Stimulated activated CD8-positive, alpha-beta memory T cell treated with anti-CD3 and anti-CD28 coated beads, Interleukin-12 subunit alpha, Interleukin-12 subunit beta, amount 100 ng/mL, for 1 hour (primary cell): Measurements from ENCODE around the gene ATG2B.
A peak's percentile ranks its signal among the peaks of the same experiment; 100 is the strongest.

Experiments used
- DNase-seq: peaks from one replicate; pipeline ENCODE4 v3.0.0-alpha.2; 2020; ENCODE audit warnings: low read depth

The ATG2B gene

DNA sequence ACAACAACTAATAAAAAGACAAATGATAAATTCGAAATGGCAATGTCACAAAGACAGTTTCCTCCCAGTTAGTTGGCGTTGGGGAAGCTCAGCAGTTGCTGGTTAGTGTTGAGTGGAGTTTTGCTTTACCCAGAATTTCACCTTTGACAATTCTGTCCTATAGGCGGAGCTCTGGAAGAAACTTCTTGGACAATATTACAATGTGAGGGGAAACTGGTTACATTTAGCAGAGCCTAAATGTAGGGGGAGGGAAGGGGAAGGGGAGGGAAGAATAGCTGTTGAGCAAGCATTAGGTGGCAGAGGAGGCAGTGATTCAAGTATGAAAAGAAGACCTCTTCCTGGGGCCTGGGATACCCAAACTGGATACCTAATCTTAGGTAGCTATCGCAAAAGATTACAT, 55.7 kb downstream of the ATG2B start:
- DNase-seq, result no peak

DNA sequence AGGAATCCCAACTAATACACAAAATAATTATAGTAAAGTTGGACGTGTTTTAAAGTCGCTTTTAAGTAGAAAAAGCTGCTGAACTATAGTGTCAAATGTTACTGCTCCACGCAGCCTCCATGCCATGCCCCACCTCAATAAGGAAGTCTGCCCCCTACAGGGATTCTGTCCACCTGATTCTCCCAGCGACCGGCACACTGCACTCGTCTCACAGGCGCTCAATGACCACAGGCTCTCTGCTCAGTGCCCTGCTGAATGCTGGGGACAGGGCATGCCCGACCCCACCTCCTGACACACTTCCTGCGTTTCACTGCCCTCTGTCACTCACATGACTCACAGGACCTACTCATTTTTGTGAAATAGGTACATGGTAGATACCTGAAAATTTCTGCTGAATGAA, 58.2 kb downstream of the ATG2B start:
- DNase-seq, result no peak

DNA sequence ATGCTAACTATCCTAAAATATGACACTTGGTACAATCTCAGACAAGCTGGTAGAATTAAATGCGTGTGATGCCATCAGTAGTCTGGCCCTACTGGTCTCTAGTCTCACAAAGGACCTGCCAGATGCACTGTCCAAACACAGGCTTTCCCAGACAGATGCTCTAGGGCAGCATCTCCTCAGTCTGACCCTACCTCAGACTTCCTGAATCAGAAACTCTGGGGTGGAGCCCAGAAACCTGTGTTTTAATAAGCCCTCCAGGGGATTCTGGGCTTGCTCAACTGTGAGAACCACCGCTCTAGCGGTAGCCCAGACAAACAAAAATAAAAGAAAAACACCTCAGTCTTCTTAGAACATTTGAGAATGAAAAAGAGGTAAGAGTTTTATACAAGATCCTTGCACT, 59.2 kb downstream of the ATG2B start:
- no peak for DNase-seq

DNA sequence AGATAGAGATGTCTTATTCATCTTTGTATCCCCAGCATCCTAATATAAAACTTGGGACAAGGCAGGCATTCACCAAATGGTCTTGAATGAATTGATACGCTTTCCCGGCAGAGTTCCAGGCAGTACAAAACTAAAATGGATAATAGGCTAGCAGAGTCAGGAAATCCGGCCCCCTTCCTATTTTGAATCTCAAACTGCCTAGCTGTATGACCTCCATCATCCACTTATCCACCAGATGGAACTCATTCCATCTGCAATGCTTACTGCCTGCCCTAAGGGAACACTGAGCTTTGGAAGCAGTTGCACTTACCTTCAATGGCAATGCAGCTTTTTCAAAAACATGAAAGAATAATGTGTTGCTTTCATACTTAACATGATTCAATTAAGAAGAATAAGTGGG, 63.7 kb downstream of the ATG2B start:
- no peak for DNase-seq

DNA sequence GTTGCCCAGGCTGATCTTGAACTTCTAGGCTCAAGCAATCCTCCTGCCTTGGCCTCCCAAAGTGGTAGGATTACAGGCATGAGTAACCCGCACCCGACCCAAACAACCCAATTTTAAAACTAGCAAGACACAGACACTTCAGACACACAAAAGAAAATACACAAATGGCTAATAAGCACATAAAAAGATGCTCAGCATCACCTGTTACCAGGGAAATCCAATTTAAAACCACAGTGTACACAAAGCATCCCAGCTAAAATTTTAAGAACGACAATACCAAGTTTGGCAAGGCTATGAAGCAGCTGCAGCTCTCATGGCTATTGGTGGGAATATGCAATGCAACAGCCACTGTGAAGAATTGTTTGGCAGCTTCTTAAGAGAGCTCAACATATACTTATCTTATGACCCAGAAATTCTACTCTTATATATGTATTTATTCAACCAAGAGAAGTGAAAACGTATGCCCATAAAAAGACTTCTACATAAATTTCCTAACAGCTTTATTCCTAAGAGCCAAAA, 65.1 kb downstream of the ATG2B start:
- no peak for DNase-seq

DNA sequence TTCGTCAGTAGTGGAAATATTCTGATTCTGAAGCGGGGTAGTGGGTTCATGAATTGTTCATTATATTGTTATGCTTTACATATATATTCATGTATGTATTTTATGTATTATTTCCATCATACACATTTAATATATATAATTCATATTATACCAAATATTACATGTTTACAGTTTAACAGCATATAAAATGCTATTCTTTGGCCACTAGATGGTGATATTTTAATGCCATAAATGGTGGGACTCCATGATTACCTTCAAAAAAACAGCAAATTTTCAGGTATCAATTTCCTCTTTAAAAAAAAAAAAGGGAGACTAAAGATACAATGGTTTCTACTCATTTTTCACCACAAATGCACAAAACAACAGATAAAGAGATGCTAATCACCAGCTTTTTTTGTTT, 66.1 kb downstream of the ATG2B start:
- no peak for DNase-seq

DNA sequence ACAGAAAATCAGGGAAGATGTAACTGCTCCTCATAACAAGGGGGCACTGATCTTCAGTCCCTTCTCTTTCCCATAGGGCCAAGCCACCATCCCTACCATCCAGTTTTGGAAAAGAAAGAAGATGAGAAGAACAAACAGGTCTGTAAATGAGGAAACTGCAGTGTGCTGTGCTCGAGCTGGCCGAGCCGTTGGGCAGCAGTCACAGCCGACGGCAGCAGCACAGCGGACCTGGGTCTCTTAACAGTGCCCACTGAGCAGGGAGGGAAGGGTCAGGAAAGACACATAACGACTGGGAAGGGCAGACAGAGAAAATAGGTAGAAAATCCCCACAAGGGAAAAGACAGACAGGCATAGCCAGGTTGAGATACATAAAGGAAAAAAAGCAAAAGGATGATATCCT, 68.9 kb downstream of the ATG2B start:
- DNase-seq, result no peak

DNA sequence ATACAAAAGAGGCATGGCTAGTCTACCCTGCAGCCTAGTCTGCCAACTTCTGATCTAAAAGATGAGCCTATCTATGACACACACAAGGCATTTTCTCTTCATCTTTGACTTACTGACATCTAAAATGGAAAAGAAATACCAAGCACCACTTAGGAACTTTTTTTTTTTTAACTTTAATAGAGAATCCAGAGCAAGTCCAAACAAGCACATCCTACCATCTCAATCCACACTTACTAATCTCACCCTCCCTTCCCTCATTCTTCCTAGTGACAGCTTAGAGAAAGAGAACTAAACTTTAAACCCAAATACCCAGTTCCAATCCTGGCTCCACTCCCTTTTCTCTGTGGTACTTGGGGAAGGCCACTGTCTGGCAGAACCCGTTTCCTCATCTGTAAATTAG, 75.3 kb downstream of the ATG2B start:
- no peak for DNase-seq

DNA sequence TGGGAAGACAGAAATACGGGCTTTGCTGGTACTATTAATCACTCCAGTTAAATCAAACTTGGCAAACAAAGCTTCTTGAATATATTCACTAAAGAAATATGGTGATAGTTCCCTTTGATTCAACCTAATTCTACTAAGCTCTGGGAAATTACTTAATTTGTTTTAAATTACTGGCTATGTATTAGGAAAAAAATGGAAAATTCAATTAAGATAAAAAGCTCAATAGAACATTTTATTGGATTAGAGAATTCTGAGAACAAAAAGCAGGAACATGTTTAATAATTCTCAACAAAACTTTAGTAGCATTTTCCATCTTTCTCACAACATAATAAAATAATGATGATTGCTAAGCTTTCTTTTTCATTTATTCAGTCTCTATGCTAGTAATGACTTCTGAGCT, 76.9 kb downstream of the ATG2B start:
- no peak for DNase-seq

DNA sequence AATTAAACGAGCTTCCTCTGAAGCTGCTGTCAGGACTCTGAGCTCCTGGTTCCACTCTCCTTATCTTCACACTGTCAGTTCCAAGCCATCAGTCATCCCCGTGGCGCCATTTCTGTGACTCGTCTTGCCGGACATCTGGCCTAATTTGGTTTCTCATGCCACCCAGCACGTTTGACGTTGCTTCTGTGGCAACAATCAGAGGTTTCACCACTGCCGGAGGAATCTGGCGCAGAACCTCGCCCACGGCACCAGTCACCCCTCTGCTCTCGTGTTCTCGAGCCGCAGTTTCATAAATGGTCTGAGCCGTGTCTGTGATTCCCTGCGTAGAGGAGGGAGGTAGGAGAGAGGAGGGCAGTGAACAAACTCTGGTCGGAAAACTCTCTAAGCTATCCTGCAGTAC, 77.5 kb downstream of the ATG2B start:
- DNase-seq, result no peak

DNA sequence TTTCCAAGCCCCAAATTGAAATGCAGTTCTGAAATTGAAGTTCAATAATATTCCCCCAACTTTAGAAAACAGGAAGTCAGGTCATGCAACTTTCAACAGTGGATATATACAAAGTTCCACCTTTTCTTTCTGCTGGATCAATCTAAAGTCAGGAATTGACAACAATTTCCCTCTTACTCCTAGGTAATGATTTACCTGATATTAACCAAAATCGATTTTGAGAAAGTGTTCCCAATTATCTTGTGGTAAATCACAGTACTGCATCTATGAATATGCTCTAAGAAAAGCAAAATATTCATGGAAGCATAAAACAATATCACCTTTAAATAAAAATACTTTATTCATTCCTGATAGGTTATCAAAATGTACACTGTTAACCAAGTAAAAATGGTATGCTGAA, 78.7 kb downstream of the ATG2B start:
- no peak for DNase-seq

DNA sequence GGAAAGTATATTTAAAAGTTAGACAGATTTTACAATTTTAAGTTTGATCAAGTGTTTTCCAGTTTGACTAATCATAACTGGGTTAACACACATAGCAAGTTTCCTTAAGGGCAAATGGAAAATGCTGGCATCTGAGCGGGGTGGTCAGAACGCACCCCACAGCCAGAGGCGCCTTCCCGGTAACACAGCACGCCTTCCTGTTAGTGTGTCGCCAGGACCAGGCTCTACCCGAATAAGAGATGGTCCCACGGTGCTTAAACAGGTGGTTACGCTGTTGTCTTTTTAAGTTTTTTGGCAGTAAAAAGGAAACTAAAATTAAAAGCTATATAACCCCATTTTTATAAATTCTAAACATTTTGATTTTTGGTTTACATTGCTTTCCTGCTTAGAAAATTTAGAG, 79.1 kb downstream of the ATG2B start:
- no peak for DNase-seq

DNA sequence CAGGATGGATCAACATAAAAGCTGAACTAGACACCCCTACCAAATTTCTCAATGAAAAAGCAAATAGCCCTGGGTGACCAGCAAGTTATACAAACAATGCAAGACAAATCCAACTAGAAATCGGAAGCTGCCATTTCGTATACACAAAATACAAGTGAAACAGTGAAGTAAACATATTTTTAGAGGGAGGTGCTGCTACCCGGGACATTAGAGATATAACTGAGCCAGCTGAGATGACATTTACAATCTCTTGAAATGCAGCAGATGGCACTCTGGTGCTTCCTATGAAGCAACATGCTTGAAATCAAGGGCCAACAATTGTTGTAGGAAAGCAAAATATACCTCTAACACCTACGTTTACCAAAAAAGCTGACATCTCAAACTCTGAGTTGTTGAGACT, 81.7 kb downstream of the ATG2B start:
- no peak for DNase-seq

DNA sequence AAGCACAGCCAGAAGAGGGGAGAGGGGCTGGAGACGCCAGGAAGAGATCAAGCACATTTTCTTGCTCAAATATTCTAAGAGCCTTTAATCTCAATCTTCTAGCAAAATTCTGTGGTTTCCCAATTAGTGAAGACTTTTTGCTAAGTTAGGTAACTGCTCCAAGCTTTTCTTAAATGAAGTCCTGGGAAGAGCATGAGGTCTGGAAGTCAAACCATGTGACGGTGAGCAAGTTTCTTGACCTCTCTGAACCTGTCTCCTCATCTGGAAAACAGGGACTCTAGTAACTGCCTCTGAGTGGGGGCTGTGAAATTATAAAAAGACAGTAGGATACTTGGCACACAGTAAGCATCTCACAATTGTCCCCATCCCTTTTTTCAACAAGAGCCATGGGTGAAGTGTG, 83.0 kb downstream of the ATG2B start:
- no peak for DNase-seq

DNA sequence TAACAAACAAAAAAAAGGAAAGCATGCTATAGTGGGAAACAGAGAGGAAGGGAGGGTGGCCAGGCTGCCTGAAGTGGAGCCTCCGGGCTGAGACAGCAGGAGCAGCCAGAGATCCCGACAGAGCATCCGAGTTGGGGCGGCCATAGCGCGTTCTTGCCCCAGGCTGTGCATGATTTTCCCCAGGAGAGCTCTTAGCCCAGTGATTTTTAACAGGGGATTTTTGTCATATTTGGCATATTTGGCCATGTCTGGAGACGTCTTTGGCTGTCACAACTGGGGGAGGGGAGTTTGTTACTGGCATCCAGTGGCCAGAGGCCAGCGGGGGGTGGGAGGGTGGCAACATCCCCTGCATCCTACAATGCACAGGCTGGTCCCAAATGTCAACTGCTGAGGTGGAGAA, 83.6 kb downstream of the ATG2B start:
- DNase-seq, result no peak

DNA sequence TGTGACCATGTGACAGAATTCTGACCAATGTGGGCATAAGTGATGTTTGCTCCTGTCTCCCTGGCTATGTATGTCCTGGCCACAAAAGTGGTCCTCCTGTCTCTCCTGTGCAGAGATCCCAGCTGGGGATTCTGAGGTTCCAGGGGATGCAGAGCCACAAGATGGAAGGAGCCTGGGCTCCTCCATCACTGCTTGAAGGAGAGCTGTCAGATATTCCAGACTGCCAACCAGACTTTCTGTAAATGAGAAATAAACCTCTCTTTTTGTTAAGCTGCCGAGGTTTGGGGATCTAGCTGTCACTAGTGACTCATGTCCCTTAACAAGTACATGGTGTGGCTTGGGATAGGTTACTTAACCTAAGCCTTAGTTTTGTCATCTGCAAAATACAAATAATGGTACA, 85.3 kb downstream of the ATG2B start:
- no peak for DNase-seq

DNA sequence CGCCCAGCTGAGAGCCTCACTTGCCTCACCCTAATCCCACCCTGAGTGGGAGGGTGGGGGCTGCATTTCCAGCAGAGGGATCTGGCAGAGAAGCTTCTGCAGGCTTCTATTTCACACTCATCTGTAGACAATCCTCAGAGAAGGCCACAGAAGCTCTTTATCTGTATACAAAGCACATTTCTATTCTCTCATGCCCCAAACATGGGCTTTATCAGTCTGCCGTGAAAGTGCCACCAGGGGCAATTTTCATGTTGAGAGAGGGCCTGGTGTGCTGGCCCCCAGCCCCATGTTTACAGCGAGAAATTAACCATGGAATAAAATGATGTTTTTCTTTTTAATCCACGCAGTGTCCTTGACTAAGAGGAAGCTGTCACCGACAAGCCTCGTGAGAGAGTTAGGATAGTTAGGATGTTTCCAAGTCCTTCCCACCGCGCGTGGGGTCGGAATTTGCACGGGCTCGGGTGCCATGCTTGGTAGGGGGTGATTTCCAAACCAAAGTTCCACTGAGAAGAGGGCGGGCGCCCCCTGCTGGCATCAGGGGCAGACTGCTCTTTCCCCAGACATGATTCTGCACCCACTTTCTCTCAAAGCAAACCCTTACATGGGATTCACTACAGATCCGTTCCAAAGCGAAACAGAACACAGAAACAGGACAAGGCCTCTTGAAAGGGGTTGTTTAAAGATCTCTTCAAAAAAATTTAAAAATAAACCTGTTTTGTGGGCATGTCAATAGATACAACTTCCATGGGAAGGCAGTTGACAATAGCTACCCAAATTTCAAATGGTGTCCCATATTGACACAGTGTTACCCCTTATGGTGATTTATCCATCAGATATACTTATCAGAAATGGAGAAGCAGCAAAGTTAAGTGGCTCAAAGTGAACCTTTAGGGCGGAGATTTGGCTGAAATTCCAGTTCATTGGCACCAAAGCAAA, 87.7 kb downstream of the ATG2B start:
- peak; percentile 46 for DNase-seq

DNA sequence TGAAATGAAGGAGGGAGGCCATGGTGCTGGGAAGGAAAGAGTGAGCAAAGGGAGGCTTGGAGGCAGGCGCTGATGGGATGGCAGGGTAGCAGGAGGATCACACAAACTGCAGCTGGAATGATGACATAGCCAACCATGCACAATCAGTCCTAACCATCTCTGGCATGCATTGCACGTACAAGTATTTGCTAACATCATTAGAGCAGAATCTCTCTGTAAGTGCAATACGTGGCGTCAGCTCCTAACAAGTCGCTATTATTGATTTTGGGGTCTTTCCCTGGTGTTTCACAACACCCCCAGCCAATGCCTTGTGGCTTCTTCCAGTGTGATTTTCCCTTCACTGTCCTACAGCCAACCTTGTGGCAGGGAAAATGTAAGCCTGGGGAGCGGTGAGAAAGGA, 88.6 kb downstream of the ATG2B start:
- no peak for DNase-seq

DNA sequence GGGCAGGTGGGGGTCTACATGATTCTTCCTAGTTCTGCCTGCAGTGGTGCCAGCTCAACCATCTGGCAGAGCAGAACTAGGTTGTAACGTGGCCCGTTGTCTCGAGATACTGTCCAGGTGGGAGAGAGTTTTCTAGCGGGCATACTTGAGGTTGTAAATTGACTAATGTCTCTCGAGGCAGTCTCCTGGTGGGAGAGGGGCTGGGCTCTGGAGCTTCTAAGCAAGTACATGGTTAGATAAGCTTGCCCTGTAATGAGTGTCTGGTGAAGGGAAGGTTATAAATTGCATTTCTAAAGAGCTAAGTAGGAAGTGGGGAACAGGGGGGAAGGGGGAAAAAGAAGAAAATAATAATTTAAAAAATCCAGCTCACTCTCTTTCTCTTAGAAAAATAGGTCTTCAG, 89.0 kb downstream of the ATG2B start:
- DNase-seq, result no peak

DNA sequence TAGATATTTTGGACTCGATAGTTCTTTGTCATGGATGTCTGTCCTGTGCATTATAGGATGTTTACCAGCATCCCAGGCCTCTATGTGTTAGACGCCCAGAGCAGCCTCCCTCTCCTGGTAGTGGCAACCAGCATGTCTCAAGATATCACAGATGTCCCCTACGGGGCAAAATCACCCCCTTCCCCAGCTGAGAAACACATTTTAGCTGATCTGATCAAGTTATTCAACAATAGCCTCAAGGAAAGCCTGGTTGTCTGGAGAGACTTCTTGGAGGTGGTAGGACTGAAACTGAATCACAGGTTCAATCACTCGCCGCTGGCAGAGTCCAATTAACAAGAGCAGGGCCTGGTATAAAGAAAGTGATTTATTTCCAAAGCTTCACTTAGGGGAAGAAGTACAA, 89.5 kb downstream of the ATG2B start:
- DNase-seq, result no peak

DNA sequence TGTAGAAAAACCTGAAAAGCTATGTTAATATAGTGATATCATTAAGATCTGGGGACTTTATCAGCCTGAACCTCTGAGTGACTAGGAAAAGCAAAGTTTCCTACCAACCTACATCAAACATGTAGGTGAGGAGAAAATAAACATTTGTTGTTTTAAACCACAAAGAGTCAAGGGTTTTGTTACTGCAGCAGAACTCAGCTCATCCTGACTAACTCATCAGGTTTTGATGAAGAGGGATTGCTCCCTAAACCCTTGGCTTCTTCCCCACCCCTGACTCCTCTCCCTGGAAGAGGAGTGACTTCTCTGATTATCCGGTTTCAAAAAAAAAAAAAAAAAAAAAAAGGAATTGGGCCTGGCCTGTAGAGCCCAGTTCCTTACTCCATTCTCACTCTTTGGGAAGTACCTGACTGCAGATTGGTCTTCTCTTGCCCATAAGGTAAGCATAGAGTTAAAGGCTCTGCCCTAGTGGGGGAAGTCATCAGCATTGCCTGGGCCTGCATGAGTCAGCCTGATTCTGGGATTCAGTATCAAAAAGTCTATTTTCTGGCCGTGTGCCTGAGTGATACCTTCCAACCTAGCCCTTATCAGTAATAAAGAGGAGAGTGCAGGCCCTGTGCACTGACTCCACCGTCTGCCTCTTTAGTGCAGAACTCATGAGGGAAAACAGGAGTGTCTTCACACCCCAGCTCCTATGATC, 90.2 kb downstream of the ATG2B start:
- no peak for DNase-seq

DNA sequence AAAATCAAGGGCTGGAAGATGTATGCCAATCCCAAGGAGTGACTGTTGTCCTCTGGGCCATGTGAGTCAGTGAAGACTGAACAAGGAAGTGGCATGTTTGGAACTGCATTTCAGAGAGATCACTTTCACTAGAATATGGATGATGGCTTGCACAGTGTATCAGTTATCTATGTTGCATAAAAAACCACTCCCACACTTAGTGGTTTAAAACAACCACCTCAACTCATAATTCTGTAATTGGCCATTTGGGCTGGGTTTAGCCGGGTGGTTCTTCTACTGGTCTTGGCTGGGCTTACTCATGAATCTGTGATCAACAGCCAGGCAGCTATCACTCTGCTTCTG, 91.7 kb downstream of the ATG2B start:
- no peak for DNase-seq

DNA sequence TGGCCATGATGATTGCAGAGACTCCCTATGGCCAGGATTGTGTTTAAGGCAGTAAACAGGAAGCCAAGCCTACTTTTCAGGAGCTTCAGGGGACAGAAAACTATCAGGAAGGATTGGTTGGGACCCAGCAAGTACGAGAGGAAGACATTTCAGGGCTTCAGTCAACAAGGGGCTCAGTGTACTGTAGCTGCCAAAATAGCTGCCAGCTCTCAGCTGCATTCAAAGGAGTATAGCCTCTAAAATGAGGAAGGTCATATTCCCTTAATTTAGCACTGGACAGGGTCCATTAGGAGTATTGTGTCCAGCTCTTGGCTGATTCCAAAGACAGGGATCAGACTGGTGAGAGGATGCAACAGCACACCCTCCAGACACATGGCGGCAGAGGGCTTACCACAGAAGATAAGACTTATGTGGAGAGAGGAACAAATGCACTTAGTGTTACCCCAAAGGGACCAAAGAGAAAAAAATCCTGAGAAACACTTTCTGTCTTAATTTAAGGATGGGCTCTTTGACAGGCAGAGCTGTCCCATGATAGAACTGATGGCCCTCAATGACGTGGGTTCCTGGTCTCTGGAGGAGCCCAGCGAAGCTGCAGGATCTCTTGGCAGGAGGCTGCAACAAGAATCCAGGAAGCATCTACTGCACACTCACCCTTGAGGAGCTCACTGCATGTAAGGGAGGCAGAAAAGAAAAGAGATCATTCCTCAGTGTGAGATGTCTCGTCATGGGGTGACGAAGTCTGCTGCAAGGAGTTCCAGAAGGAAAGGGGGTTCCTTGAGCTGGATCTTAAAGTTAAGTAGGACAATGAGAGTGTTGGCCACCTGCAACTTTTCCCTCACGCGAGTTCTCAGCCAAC, 92.3 kb downstream of the ATG2B start:
- no peak for DNase-seq
